CD14-positive monocyte (primary cell): Measurements from ENCODE around the gene SCN3B. TPM values are rescaled to one million over a fixed set of nuclear protein-coding genes. Genes with fewer than 3 reads are reported as not detected.

Experiments
- DNase-seq, 3 donors: peaks; one replicate each; pipeline ENCODE4 v3.0.0-alpha.2; 2011 to 2022
- H2AFZ ChIP-seq: 2 replicates; pipeline ENCODE4 v1.6.0; 2012; ENCODE audit warnings: mild to moderate bottlenecking, low read depth, low read length, inconsistent platforms; ENCODE audit not compliant: insufficient read depth, poor library complexity, severe bottlenecking
- H3K27ac ChIP-seq, 2 donors: 1 replicate in 1 of 2; 2 replicates in 1 of 2; pipeline ENCODE4 v1.5.1; 2012 to 2013; ENCODE audit warnings: low read length in 2 of 2, control low read depth in 1 of 2, inconsistent platforms in 1 of 2, low read depth in 1 of 2, mild to moderate bottlenecking in 1 of 2
- H3K27me3 ChIP-seq, 2 donors: one replicate each; pipeline versions ENCODE4 v1.6.0 to v1.6.1; 2011 to 2013; ENCODE audit warnings: low read length in 2 of 2; ENCODE audit not compliant: control insufficient read depth in 2 of 2, insufficient read depth in 2 of 2
- H3K36me3 ChIP-seq, 2 donors: replicated peaks in 1 of 2; 1 replicate in 1 of 2; 2 replicates in 1 of 2; pipeline versions ENCODE4 v1.5.1 to v1.6.1; 2012 to 2013; ENCODE audit warnings: low read length in 2 of 2, control low read depth in 1 of 2, inconsistent platforms in 1 of 2, mild to moderate bottlenecking in 1 of 2; ENCODE audit not compliant: insufficient read depth in 2 of 2, control insufficient read depth in 1 of 2
- H3K4me1 ChIP-seq, 2 donors: 1 replicate in 1 of 2; 2 replicates in 1 of 2; pipeline versions ENCODE4 v1.5.1 to v1.6.1; 2012 to 2013; ENCODE audit warnings: low read length in 2 of 2, control low read depth in 1 of 2, inconsistent platforms in 1 of 2, mild to moderate bottlenecking in 1 of 2, moderate library complexity in 1 of 2; ENCODE audit not compliant: insufficient read depth in 2 of 2, control insufficient read depth in 1 of 2
- H3K4me2 ChIP-seq: replicated peaks from 2 replicates; pipeline ENCODE3; 2012; ENCODE audit warnings: low read length, moderate library complexity, mild to moderate bottlenecking; ENCODE audit not compliant: poor library complexity, severe bottlenecking; ENCODE audit errors: extremely low read depth
- H3K4me3 ChIP-seq, 3 experiments: fragments of 200-600 bp in 1 of 3; sonication (generic) in 1 of 3; replicated peaks in 1 of 3; 1 replicate in 2 of 3; 2 replicates in 1 of 3; pipeline ENCODE4 v1.5.1; 2011 to 2013; ENCODE audit warnings: low read length in 3 of 3, mild to moderate bottlenecking in 3 of 3, control low read depth in 2 of 3, low read depth in 2 of 3, inconsistent platforms in 1 of 3, moderate library complexity in 1 of 3
- H3K79me2 ChIP-seq: 2 replicates; pipeline ENCODE4 v1.6.0; 2012; ENCODE audit warnings: mild to moderate bottlenecking, control low read depth, inconsistent platforms, low read length, moderate library complexity; ENCODE audit not compliant: insufficient read depth
- H3K9ac ChIP-seq: 2 replicates; pipeline ENCODE4 v1.6.0; 2017; ENCODE audit warnings: low read length, mild to moderate bottlenecking; ENCODE audit not compliant: insufficient read depth, poor library complexity, severe bottlenecking
- H3K9me3 ChIP-seq, 2 donors: replicated peaks in 1 of 2; 1 replicate in 1 of 2; 2 replicates in 1 of 2; pipeline versions ENCODE4 v1.5.1 to v1.6.1; 2012 to 2013; ENCODE audit warnings: low read length in 2 of 2, control low read depth in 1 of 2; ENCODE audit not compliant: control insufficient read depth in 1 of 2, insufficient read depth in 1 of 2
- H4K20me1 ChIP-seq: 2 replicates; pipeline ENCODE4 v1.6.0; 2012; ENCODE audit warnings: mild to moderate bottlenecking, low read length, control low read depth, moderate library complexity; ENCODE audit not compliant: insufficient read depth
- H3K27ac Mint-ChIP-seq, 7 donors: one replicate each; pipeline ENCODE4 v1.8.0; 2020; ENCODE audit warnings: mild to moderate bottlenecking in 7 of 7, mixed read lengths in 7 of 7, moderate library complexity in 6 of 7, inconsistent platforms in 2 of 7
- H3K27me3 Mint-ChIP-seq, 3 donors: one replicate each; pipeline ENCODE4 v1.8.0; 2021 to 2022; ENCODE audit warnings: low read depth in 3 of 3, mild to moderate bottlenecking in 3 of 3, mixed read lengths in 3 of 3, moderate library complexity in 3 of 3, inconsistent platforms in 1 of 3
- H3K36me3 Mint-ChIP-seq, 2 donors: one replicate each; pipeline ENCODE4 v1.8.0; 2020; ENCODE audit warnings: mixed read lengths in 2 of 2, inconsistent platforms in 1 of 2, mild to moderate bottlenecking in 1 of 2
- H3K4me1 Mint-ChIP-seq: one replicate; pipeline ENCODE4 v1.8.0; 2020; ENCODE audit warnings: mild to moderate bottlenecking, mixed read lengths
- H3K4me3 Mint-ChIP-seq, 2 donors: one replicate each; pipeline ENCODE4 v1.8.0; 2020; ENCODE audit warnings: mild to moderate bottlenecking in 2 of 2, mixed read lengths in 2 of 2, moderate library complexity in 1 of 2
- H3K9me3 Mint-ChIP-seq, 7 donors: one replicate each; pipeline ENCODE4 v1.8.0; 2020 to 2022; ENCODE audit warnings: mixed read lengths in 7 of 7, mild to moderate bottlenecking in 6 of 7, moderate library complexity in 6 of 7, inconsistent platforms in 2 of 7
- CTCF ChIP-seq: fragments of 200-600 bp; IDR thresholded peaks from one replicate; pipeline ENCODE4 v1.8.0; 2022; ENCODE audit warnings: antibody characterized with exemption, mild to moderate bottlenecking
- WGBS: methylation state at CpG from one replicate; pipeline ENCODE4 v1.1.5; 2013; ENCODE audit warnings: missing lambda C conversion rate; ENCODE audit not compliant: insufficient coverage; 5-methylcytosine and 5-hydroxymethylcytosine counted together
- intact Hi-C, 2 donors: fragments of 100-400 bp; cut with micrococcal nuclease; formaldehyde crosslinking; loops; one replicate each; pipeline versions ENCODE4 v1.15.0 to v1.15.1; 2023
- polyA plus RNA-seq, 3 donors: library from polyadenylated mRNA; depleted of rRNA in 1 of 3; unstranded in 2 of 3; stranded (reverse) in 1 of 3; fragments of 300-500 nt in 2 of 3; fragments of >200 nt in 1 of 3; fragmentation: Illumina TruSeq in 2 of 3; gene quantifications; 1 replicate in 2 of 3; 2 replicates in 1 of 3; pipeline ENCODE4 v1.2.3, GENCODE V29; 2012 to 2021

SCN3B gene
- polyA plus RNA-seq, 3 donors = not detected

GRCh38 chr11:123678246-123678645 lies 23.8 kb upstream of the SCN3B start:
- H3K4me2 ChIP-seq = no peak overlapping the region
- no peak overlapping the region for H3K27ac Mint-ChIP-seq
- DNase-seq = no peak
- no peak overlapping the region for H3K27ac ChIP-seq
- no peak overlapping the region for H3K9ac ChIP-seq
- H3K4me3 Mint-ChIP-seq = no peak overlapping the region
- H3K36me3 ChIP-seq = no peaks in the 10 kb centered on the region
- WGBS = 89% methylated on average over 2 of the region's 2 CpGs
- no peaks in the 10 kb centered on the region for H3K4me1 Mint-ChIP-seq
- H4K20me1 ChIP-seq = no peaks in the 10 kb centered on the region
- H3K27me3 ChIP-seq = no peaks in the 10 kb centered on the region
- no peaks in the 10 kb centered on the region for H3K9me3 Mint-ChIP-seq
- H3K79me2 ChIP-seq = no peaks in the 10 kb centered on the region
- intact Hi-C loops = no loop called here
- no peak for TF ChIP-seq CTCF
- H3K36me3 Mint-ChIP-seq = no peaks in the 10 kb centered on the region
- H3K4me1 ChIP-seq = no peaks in the 10 kb centered on the region
- no peaks in the 10 kb centered on the region for H3K9me3 ChIP-seq
- H3K27me3 Mint-ChIP-seq = peaks cover 2 to 9% (median 3%) of the 10 kb centered on the region in 3 donors
- H2AFZ ChIP-seq = no peak overlapping the region
- no peak overlapping the region for H3K4me3 ChIP-seq

GRCh38 chr11:123677510-123677909 lies 23.1 kb upstream of the SCN3B start:
- peaks cover 0 to 7% (median 5%) of the 10 kb centered on the region in 3 donors for H3K27me3 Mint-ChIP-seq
- Histone ChIP-seq H3K27me3 (no peaks in the 10 kb centered on the region), H3K79me2 (no peaks in the 10 kb centered on the region), H2AFZ (no peak overlapping the region), H3K36me3 (no peaks in the 10 kb centered on the region), H3K4me1 (no peaks in the 10 kb centered on the region), H3K9ac (no peak overlapping the region), H3K4me2 (no peak overlapping the region), H4K20me1 (no peaks in the 10 kb centered on the region), H3K4me3 (no peak overlapping the region), H3K27ac (no peak overlapping the region), H3K9me3 (no peaks in the 10 kb centered on the region)
- no peak for TF ChIP-seq CTCF
- no peaks in the 10 kb centered on the region for H3K36me3 Mint-ChIP-seq
- H3K27ac Mint-ChIP-seq = no peak overlapping the region
- DNase-seq = no peak
- intact Hi-C loops = no loop called here
- no peaks in the 10 kb centered on the region for H3K4me1 Mint-ChIP-seq
- 67% methylated on average over 1 of the region's 2 CpGs for WGBS
- H3K9me3 Mint-ChIP-seq = no peaks in the 10 kb centered on the region
- H3K4me3 Mint-ChIP-seq = no peak overlapping the region
